Stimulated activated naive CD8-positive, alpha-beta T cell treated with anti-CD3 and anti-CD28 coated beads, Interleukin-15, amount 100 ng/mL, for 72 hours (primary cell): ENCODE measurements around the gene SPATA2.

Experiments used
- ATAC-seq: fragments of 150-1000 bp; cut with Tn5 transposase; 2 replicates; pipeline ENCODE4 v1.10.0; 2021; ENCODE audit warnings: mild to moderate bottlenecking, moderate library complexity
- DNase-seq, 2 donors: peaks; one replicate each; pipeline ENCODE4 v3.0.0; 2021 to 2022
- H3K27ac Mint-ChIP-seq, 2 donors: one replicate each; pipeline ENCODE4 v1.8.0; 2022; ENCODE audit warnings: mild to moderate bottlenecking in 2 of 2, mixed read lengths in 2 of 2, moderate library complexity in 2 of 2
- H3K27me3 Mint-ChIP-seq: one replicate; pipeline ENCODE4 v1.8.0; 2022; ENCODE audit warnings: mixed read lengths
- H3K4me1 Mint-ChIP-seq: one replicate; pipeline ENCODE4 v1.8.0; 2022; ENCODE audit warnings: mild to moderate bottlenecking, mixed read lengths
- H3K4me3 Mint-ChIP-seq, 2 donors: one replicate each; pipeline ENCODE4 v1.8.0; 2022; ENCODE audit warnings: mild to moderate bottlenecking in 2 of 2, mixed read lengths in 2 of 2, moderate library complexity in 1 of 2
- H3K9me3 Mint-ChIP-seq, 2 donors: one replicate each; pipeline ENCODE4 v1.8.0; 2022; ENCODE audit warnings: mixed read lengths in 2 of 2

The SPATA2 gene

GRCh38 chr20:49938173-49939163 lies 23.1 kb upstream of the SPATA2 start:
- Mint-ChIP-seq H3K27ac (peak overlapping the region; percentile 49 to 96), H3K9me3 (no peaks in the 10 kb centered on the region), H3K4me1 (peaks cover 61% of the 10 kb centered on the region), H3K4me3 (peak overlapping the region; percentile 67 to 88), H3K27me3 (no peaks in the 10 kb centered on the region)
- ATAC-seq (no peak), DNase-seq (no peak)

- DNase-seq, result no peak
- Mint-ChIP-seq H3K9me3 (no peaks in the 10 kb centered on the region), H3K4me1 (peaks cover 61% of the 10 kb centered on the region), H3K27me3 (no peaks in the 10 kb centered on the region), H3K27ac (peak overlapping the region; percentile 67 to 97), H3K4me3 (peak overlapping the region; percentile 88 to 97)
- peak; percentile 13 for ATAC-seq
Measured at GRCh38 chr20:49937027-49937929, 21.9 kb upstream of the SPATA2 start.

GRCh38 chr20:49936153-49937026 lies 21.1 kb upstream of the SPATA2 start, which contains the start of gene RNF114:
TSS of gene RNF114 (plus strand) at chr20:49936397. CDS start at chr20:49936413, 16 bp downstream.
- Mint-ChIP-seq H3K27me3 (no peaks in the 10 kb centered on the region), H3K4me3 (peak within 1 kb of the TSS; percentile 88 to 97), H3K27ac (peak within 1 kb of the TSS; percentile 67 to 97), H3K4me1 (peaks cover 58% of the 10 kb centered on the region), H3K9me3 (no peaks in the 10 kb centered on the region)
- DNase-seq, result peak; percentile 86 to 88
- peak; percentile 92 for ATAC-seq

GRCh38 chr20:49935746-49936152 lies 20.4 kb upstream of the SPATA2 start:
- Mint-ChIP-seq H3K27ac (no peak overlapping the region), H3K4me3 (peak overlapping the region; percentile 88 to 97), H3K4me1 (peaks cover 52% of the 10 kb centered on the region), H3K9me3 (no peaks in the 10 kb centered on the region), H3K27me3 (no peaks in the 10 kb centered on the region)
- ATAC-seq (no peak), DNase-seq (no peak)

DNA sequence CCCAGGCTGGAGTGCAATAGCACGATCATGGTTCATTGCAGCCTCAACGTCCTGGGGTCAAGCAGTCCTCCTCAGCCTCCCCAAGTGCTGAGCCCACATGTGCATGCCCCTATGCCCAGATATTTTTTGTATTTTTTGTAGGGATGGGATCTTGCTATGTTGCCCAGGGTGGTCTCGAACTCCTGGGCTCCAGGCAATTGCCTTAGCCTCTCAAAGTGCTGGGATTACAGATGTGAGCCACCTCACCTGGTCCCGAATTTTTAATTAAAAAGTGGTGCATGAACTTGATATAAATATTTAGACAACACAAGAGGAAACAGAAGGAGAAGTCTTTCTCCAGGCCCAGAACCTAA lies 13.8 kb upstream of the SPATA2 start:
- Mint-ChIP-seq H3K27me3 (no peaks in the 10 kb centered on the region), H3K4me1 (peaks cover 10% of the 10 kb centered on the region), H3K27ac (no peak overlapping the region), H3K9me3 (no peaks in the 10 kb centered on the region), H3K4me3 (no peak overlapping the region)
- DNase-seq (no peak), ATAC-seq (no peak)

GRCh38 chr20:49928411-49929141 lies 13.2 kb upstream of the SPATA2 start:
- peak; percentile 68 to 76 for DNase-seq
- H3K27ac Mint-ChIP-seq, result peak overlapping the region in 1 of 2 donors; percentile 57
- H3K27me3 Mint-ChIP-seq, result no peaks in the 10 kb centered on the region
- peaks cover 6% of the 10 kb centered on the region for H3K4me1 Mint-ChIP-seq
- peak overlapping the region; percentile 41 to 42 for H3K4me3 Mint-ChIP-seq
- no peaks in the 10 kb centered on the region for H3K9me3 Mint-ChIP-seq
- peak; percentile 89 for ATAC-seq

- Mint-ChIP-seq H3K27me3 (no peaks in the 10 kb centered on the region), H3K9me3 (no peaks in the 10 kb centered on the region), H3K27ac (no peak overlapping the region), H3K4me3 (no peak overlapping the region), H3K4me1 (peaks cover 6% of the 10 kb centered on the region)
- DNase-seq (no peak), ATAC-seq (no peak)
Measured at GRCh38 chr20:49925901-49926454, 10.6 kb upstream of the SPATA2 start.

DNA sequence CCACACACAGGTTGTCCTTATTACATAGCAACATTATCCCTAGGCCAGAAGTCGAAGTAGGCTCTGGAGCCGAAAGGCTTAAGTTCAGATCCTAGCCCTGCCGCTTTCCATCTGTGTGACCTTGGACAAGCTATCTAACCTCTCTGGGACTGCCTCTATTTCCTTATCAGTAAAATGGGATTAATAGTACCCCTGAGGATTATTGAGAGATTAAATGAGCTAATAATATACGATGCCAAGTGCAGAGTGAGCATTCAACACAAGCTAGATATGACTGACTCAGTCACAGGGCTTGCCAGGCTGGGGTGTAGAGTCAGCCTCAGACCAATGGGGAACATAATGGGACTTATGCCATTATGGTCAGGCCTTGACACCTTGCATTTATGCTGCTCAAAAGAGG lies 8.9 kb upstream of the SPATA2 start:
- no peaks in the 10 kb centered on the region for H3K9me3 Mint-ChIP-seq

GRCh38 chr20:49919461-49919860 lies 4.1 kb upstream of the SPATA2 start:
- Mint-ChIP-seq H3K27me3 (no peaks in the 10 kb centered on the region), H3K9me3 (no peaks in the 10 kb centered on the region), H3K4me1 (peaks cover 20% of the 10 kb centered on the region), H3K27ac (no peak overlapping the region), H3K4me3 (no peak overlapping the region)
- DNase-seq, result no peak
- no peak for ATAC-seq

More for the DNA sequence above, 8.9 kb upstream of the SPATA2 start:
- ATAC-seq, result no peak
- Mint-ChIP-seq H3K27me3 (no peaks in the 10 kb centered on the region), H3K27ac (no peak overlapping the region), H3K4me3 (no peak overlapping the region), H3K4me1 (peaks cover 6% of the 10 kb centered on the region)
- DNase-seq, result no peak

DNA sequence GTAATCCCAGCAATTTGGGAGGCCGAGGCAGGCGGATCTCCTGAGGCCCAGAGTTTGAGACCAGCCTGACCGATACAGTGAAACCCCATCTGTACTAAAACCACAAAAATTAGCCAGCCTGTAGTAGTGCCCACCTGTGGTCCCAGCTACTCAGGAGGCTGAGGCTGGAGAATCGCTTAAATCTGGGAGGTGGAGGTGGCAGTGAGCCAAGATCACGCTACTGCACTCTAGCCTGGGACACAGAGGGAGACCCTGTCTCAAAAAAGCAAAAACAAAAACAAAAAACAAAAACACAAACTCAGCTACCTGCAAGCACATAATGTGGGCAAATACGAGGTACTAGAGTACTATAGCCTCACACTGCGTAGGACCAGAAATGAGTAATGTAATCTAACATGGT lies 3.7 kb upstream of the SPATA2 start:
- no peak overlapping the region for H3K4me3 Mint-ChIP-seq
- no peak for ATAC-seq

GRCh38 chr20:49918446-49918845 lies 3.1 kb upstream of the SPATA2 start:
- ATAC-seq (no peak), DNase-seq (no peak)
- Mint-ChIP-seq H3K4me1 (peaks cover 30% of the 10 kb centered on the region), H3K9me3 (no peaks in the 10 kb centered on the region), H3K4me3 (no peak overlapping the region), H3K27me3 (no peaks in the 10 kb centered on the region), H3K27ac (no peak overlapping the region)

More for the DNA sequence above, 3.7 kb upstream of the SPATA2 start:
- no peaks in the 10 kb centered on the region for H3K9me3 Mint-ChIP-seq
- no peak for DNase-seq
- H3K27ac Mint-ChIP-seq, result no peak overlapping the region
- no peaks in the 10 kb centered on the region for H3K27me3 Mint-ChIP-seq
- H3K4me1 Mint-ChIP-seq, result peaks cover 24% of the 10 kb centered on the region

DNA sequence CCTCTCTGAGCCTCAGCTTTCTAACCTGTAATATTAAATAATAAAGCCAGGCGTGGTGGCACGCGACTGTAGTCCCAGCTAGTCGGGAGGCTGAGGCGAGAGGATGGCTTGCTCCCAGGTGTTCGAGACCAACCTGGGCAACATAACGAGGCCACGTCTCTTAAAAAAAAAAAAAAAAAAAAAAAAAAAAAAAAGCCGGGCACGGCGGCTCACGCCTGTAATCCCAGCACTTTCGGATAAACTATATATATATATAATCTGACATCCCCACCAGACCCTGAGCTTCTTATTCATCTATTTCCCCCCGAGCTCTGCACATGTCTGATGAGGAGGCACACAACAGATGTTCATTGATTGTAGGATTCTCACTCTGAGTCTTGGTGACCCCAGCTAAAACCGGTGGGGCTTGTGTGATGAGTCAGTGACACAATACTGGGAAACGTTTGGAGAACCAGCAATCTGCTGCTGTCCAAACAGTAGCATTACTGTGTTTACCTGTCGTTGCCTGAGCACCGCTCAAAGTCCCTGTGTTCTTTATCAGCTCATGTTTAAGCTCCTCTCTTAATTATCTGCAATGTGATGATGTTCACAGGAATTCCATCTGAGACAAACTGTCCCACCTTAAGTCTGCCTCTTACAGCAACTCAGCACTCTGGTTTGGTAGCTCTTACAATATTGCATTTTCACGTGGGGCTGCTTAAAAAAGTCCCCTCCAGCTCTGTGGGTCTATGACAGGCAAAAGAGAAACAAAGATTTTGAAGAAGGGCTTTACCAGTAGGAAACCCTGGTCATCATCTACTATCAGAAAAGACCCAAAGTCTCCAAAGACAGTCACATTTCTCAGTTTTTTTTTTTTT lies 1.0 kb upstream of the SPATA2 start:
- Mint-ChIP-seq H3K27ac (peak overlapping the region; percentile 100), H3K4me1 (peaks cover 41% of the 10 kb centered on the region), H3K27me3 (no peaks in the 10 kb centered on the region), H3K9me3 (no peaks in the 10 kb centered on the region), H3K4me3 (peak overlapping the region; percentile 92 to 99)
- DNase-seq, result no peak
- ATAC-seq, result no peak

- DNase-seq, result no peak
- Mint-ChIP-seq H3K27me3 (no peaks in the 10 kb centered on the region), H3K4me1 (peaks cover 41% of the 10 kb centered on the region), H3K27ac (peak overlapping the region; percentile 100), H3K9me3 (no peaks in the 10 kb centered on the region), H3K4me3 (peak overlapping the region; percentile 92 to 99)
- ATAC-seq, result peak; percentile 64
Measured at GRCh38 chr20:49915118-49915379, 280 bp downstream of the SPATA2 start.
